Body of pancreas (tissue), 4 donors: ENCODE results near the gene GOLGA8J. TPM values are rescaled to one million over a fixed set of nuclear protein-coding genes. Genes with fewer than 3 reads are reported as not detected.

ENCODE experiments used
- ATAC-seq: fragments of 150-250 bp; one replicate; pipeline ENCODE4 v1.9.1; 2016
- DNase-seq, 4 donors: peaks; one replicate each; pipeline ENCODE4 v3.0.0-alpha.2; 2019
- H3K27ac ChIP-seq, 4 donors: fragments of 200-600 bp; sonication (generic); 1 replicate in 3 of 4; 2 replicates in 1 of 4; pipeline versions ENCODE4 v1.5.1 to v1.6.1; 2016 to 2019; ENCODE audit warnings: mild to moderate bottlenecking in 1 of 4, mixed read lengths in 1 of 4, moderate library complexity in 1 of 4
- H3K27me3 ChIP-seq, 2 donors: fragments of 200-600 bp; sonication (generic); one replicate each; pipeline ENCODE4 v1.6.0; 2016; ENCODE audit warnings: mild to moderate bottlenecking in 1 of 2
- H3K36me3 ChIP-seq, 2 donors: fragments of 200-600 bp; sonication (generic); replicated peaks in 1 of 2; 2 replicates each; pipeline ENCODE4 v1.5.1; 2016; ENCODE audit warnings: low read depth in 2 of 2; ENCODE audit not compliant: insufficient read depth in 1 of 2
- H3K4me1 ChIP-seq: fragments of 200-600 bp; sonication (generic); one replicate; pipeline ENCODE4 v1.6.0; 2016
- H3K4me3 ChIP-seq, 2 donors: fragments of 200-600 bp; sonication (generic); 1 replicate in 1 of 2; 2 replicates in 1 of 2; pipeline ENCODE4 v1.5.1; 2016 to 2019
- H3K9me3 ChIP-seq, 3 donors: fragments of 200-600 bp; sonication (generic); 1 replicate in 2 of 3; 2 replicates in 1 of 3; pipeline ENCODE4 v1.5.1; 2016
- CTCF ChIP-seq, 7 experiments: fragments of 450-650 bp in 4 of 7; fragments of 200-600 bp in 3 of 7; sonication (generic) in 3 of 7; IDR thresholded peaks; one replicate each; pipeline ENCODE4 v1.5.1; 2016 to 2019; ENCODE audit warnings: antibody characterized with exemption in 7 of 7
- POLR2A ChIP-seq, 3 donors: fragments of 450-650 bp; IDR thresholded peaks; one replicate each; pipeline ENCODE4 v1.6.1; 2016; ENCODE audit warnings: antibody characterized with exemption in 3 of 3, mild to moderate bottlenecking in 2 of 3
- WGBS, 2 donors: methylation state at CpG; one replicate each; pipeline ENCODE4 v1.1.5; 2017; 5-methylcytosine and 5-hydroxymethylcytosine counted together
- intact Hi-C: fragments of 100-400 bp; cut with DNase I; formaldehyde crosslinking; loops from one replicate; pipeline ENCODE4 v1.15.1; 2023
- total RNA-seq, 2 donors: library from RNA; depleted of rRNA; stranded (reverse); fragments of >200 nt; gene quantifications; one replicate each; pipeline ENCODE4 v1.1.0, GENCODE V29; 2016

The GOLGA8J gene
- total RNA-seq, 2 donors from 2014 or later = not detected

GRCh38 chr15:30063835-30064546 is 18.8 kb upstream of the GOLGA8J start:
- Histone ChIP-seq H3K36me3 (no peaks in the 10 kb centered on the region), H3K27ac (peak overlapping the region in 3 of 4 donors; percentile 18 to 65 (median 25)), H3K9me3 (no peaks in the 10 kb centered on the region), H3K4me3 (no peak overlapping the region), H3K4me1 (peaks cover 18% of the 10 kb centered on the region), H3K27me3 (no peaks in the 10 kb centered on the region)
- DNase-seq = peak in 2 of 4 donors; percentile 6 to 33
- ATAC-seq = peak; percentile 72
- TF ChIP-seq CTCF (IDR thresholded peaks at IDR 0.05) (no peak), POLR2A (IDR thresholded peaks at IDR 0.05) (no peak)
- WGBS, 2 donors = 11 to 15% methylated on average over 2 of the region's 2 CpGs
- intact Hi-C loops = no loop called here

- Histone ChIP-seq H3K27ac (peak overlapping the region in 2 of 4 donors; percentile 45 to 65), H3K27me3 (no peaks in the 10 kb centered on the region), H3K36me3 (no peaks in the 10 kb centered on the region), H3K9me3 (no peaks in the 10 kb centered on the region), H3K4me3 (no peak overlapping the region), H3K4me1 (peaks cover 18% of the 10 kb centered on the region)
- TF ChIP-seq CTCF (IDR thresholded peaks at IDR 0.05) = no peak
- TF ChIP-seq POLR2A (IDR thresholded peaks at IDR 0.05) = no peak
- 58 to 75% methylated on average over 12 of the region's 12 CpGs for WGBS, 2 donors
- DNase-seq (no peak), ATAC-seq (peak; percentile 74)
- intact Hi-C loops = no loop called here
Measured at GRCh38 chr15:30065025-30065801, 17.5 kb upstream of the GOLGA8J start.

- H3K4me3 ChIP-seq = no peak overlapping the region
- no peaks in the 10 kb centered on the region for H3K27me3 ChIP-seq
- 85 to 89% methylated on average over 7 of the region's 7 CpGs for WGBS, 2 donors
- no peak for DNase-seq
- TF ChIP-seq POLR2A (IDR thresholded peaks at IDR 0.05) (no peak), CTCF (IDR thresholded peaks at IDR 0.05) (no peak)
- intact Hi-C loops = no loop called here
- no peak overlapping the region for H3K27ac ChIP-seq
- no peaks in the 10 kb centered on the region for H3K36me3 ChIP-seq
- ATAC-seq = no peak
- H3K4me1 ChIP-seq = peaks cover 18% of the 10 kb centered on the region
- H3K9me3 ChIP-seq = no peaks in the 10 kb centered on the region
Measured at GRCh38 chr15:30068326-30068725, 14.4 kb upstream of the GOLGA8J start.

GRCh38 chr15:30072630-30073029 is 10.1 kb upstream of the GOLGA8J start:
- DNase-seq (no peak), ATAC-seq (no peak)
- Histone ChIP-seq H3K27ac (no peak overlapping the region), H3K27me3 (no peaks in the 10 kb centered on the region), H3K36me3 (no peaks in the 10 kb centered on the region), H3K4me3 (no peak overlapping the region), H3K9me3 (no peaks in the 10 kb centered on the region), H3K4me1 (no peaks in the 10 kb centered on the region)
- intact Hi-C loops = no loop called here
- no peak for TF ChIP-seq CTCF (IDR thresholded peaks at IDR 0.05)
- no peak for TF ChIP-seq POLR2A (IDR thresholded peaks at IDR 0.05)
- 63 to 72% methylated on average over 7 of the region's 7 CpGs for WGBS, 2 donors
